HG03139 (cell line): ENCODE measurements around the gene TRUB2.

Source experiments
- ATAC-seq: cut with Tn5 transposase; IDR thresholded peaks from one replicate; pipeline ENCODE4 v1.9.1; 2021; ENCODE audit not compliant: unreplicated experiment

Gene TRUB2

GRCh38 chr9:128322404-128323211, at the start of gene TRUB2, which contains the start of gene COQ4:
Gene TRUB2, minus strand, starts transcription at chr9:128322447. Its CDS starts 39 bp downstream, at chr9:128322408.
Gene COQ4, plus strand, starts transcription at chr9:128322839. Its CDS starts 20 bp downstream, at chr9:128322859.
- ATAC-seq = peak; percentile 67

GRCh38 chr9:128371630-128372117, 49.4 kb upstream of the TRUB2 start:
- ATAC-seq = no peak

GRCh38 chr9:128370752-128371629, 48.7 kb upstream of the TRUB2 start, which contains the start of gene URM1:
Gene URM1, plus strand, starts transcription at chr9:128371374. Its CDS starts 7 bp downstream, at chr9:128371381.
- peak; percentile 77 for ATAC-seq

GRCh38 chr9:128370367-128370751, 48.1 kb upstream of the TRUB2 start:
- ATAC-seq = no peak

- ATAC-seq = no peak
Measured at GRCh38 chr9:128369024-128369706, 46.9 kb upstream of the TRUB2 start.

GRCh38 chr9:128365525-128365924, 43.3 kb upstream of the TRUB2 start:
- no peak for ATAC-seq

- ATAC-seq = no peak
Measured at GRCh38 chr9:128362774-128363173, 40.5 kb upstream of the TRUB2 start.

- ATAC-seq = peak; percentile 66
Measured at GRCh38 chr9:128361986-128362646, 39.9 kb upstream of the TRUB2 start.

- ATAC-seq = no peak
Measured at GRCh38 chr9:128361296-128361985, 39.2 kb upstream of the TRUB2 start.

GRCh38 chr9:128360826-128361225, 38.6 kb upstream of the TRUB2 start:
- ATAC-seq = no peak

GRCh38 chr9:128358861-128359260, 36.6 kb upstream of the TRUB2 start:
- no peak for ATAC-seq

- no peak for ATAC-seq
Measured at GRCh38 chr9:128358090-128358489, 35.8 kb upstream of the TRUB2 start.

GRCh38 chr9:128355451-128355850, 33.2 kb upstream of the TRUB2 start:
- no peak for ATAC-seq

GRCh38 chr9:128349772-128350171, 27.5 kb upstream of the TRUB2 start:
- no peak for ATAC-seq

GRCh38 chr9:128349125-128349524, 26.9 kb upstream of the TRUB2 start:
- no peak for ATAC-seq

GRCh38 chr9:128344931-128345605, 22.8 kb upstream of the TRUB2 start:
- no peak for ATAC-seq

GRCh38 chr9:128343855-128344254, 21.6 kb upstream of the TRUB2 start:
- ATAC-seq = no peak

- no peak for ATAC-seq
Measured at GRCh38 chr9:128342971-128343680, 20.9 kb upstream of the TRUB2 start.

- no peak for ATAC-seq
Measured at GRCh38 chr9:128341435-128341849, 19.2 kb upstream of the TRUB2 start.
